A673 (cell line): ENCODE data around the gene KIAA0753. TPM values are rescaled to one million over a fixed set of nuclear protein-coding genes. Genes with fewer than 3 reads are reported as not detected.

Experiments
- Bru-seq: library from RNA; stranded (reverse); fragments of 400-500 nt; gene quantifications from one replicate; lab custom pipeline; 2021; lab: Mats Ljungman, UMichigan
- BruChase-seq, 2 experiments: library from RNA; stranded (reverse); fragments of 400-500 nt; gene quantifications; one replicate each; lab custom pipeline; 2021; lab: Mats Ljungman, UMichigan
- BruUV-seq: library from RNA; stranded (reverse); fragments of 400-500 nt; replicated peaks from 2 replicates; lab custom pipeline; 2021; lab: Mats Ljungman, UMichigan
- CTCF ChIA-PET: fragments of 300-600 bp; sonication (Branson Sonifier 250); formaldehyde crosslinking; loops from one replicate; lab custom pipeline; 2022; ENCODE audit warnings: antibody characterized with exemption; lab: Charles Lee
- POLR2A ChIA-PET: fragments of 300-600 bp; sonication (Branson Sonifier 250); formaldehyde crosslinking; loops from one replicate; lab custom pipeline; 2022; ENCODE audit warnings: antibody characterized with exemption; ENCODE audit not compliant: low non-redundant PET; lab: Charles Lee
- DNase-seq: peaks from one replicate; pipeline ENCODE4 v3.0.0-alpha.2; 2015; ENCODE audit warnings: low spot score
- H3K27ac ChIP-seq: fragments of 200-600 bp; sonication (generic); 2 replicates; pipeline ENCODE4 v1.5.1; 2016; ENCODE audit warnings: mixed run types, low read depth, mild to moderate bottlenecking, mixed read lengths, antibody characterized with exemption, low read length; ENCODE audit not compliant: poor library complexity, severe bottlenecking
- H3K27me3 ChIP-seq: fragments of 200-600 bp; sonication (generic); replicated peaks from 2 replicates; pipeline ENCODE4 v1.6.1; 2017; ENCODE audit warnings: mixed run types, low read depth, mild to moderate bottlenecking, mixed read lengths, antibody characterized with exemption, low read length; ENCODE audit not compliant: insufficient read depth, poor library complexity
- H3K36me3 ChIP-seq: fragments of 200-600 bp; sonication (generic); 2 replicates; pipeline ENCODE4 v1.6.1; 2016; ENCODE audit warnings: mixed run types, mild to moderate bottlenecking, mixed read lengths, antibody characterized with exemption, low read length; ENCODE audit not compliant: insufficient read depth, poor library complexity, severe bottlenecking
- H3K4me1 ChIP-seq: fragments of 200-600 bp; sonication (generic); 2 replicates; pipeline ENCODE4 v1.6.1; 2017; ENCODE audit warnings: mixed run types, mild to moderate bottlenecking, mixed read lengths, antibody characterized with exemption, low read length; ENCODE audit not compliant: insufficient read depth, poor library complexity, severe bottlenecking
- H3K4me3 ChIP-seq: fragments of 200-600 bp; sonication (generic); 2 replicates; pipeline ENCODE4 v1.5.1; 2016; ENCODE audit warnings: low read depth, mixed run types, mild to moderate bottlenecking, mixed read lengths, low read length; ENCODE audit not compliant: poor library complexity, severe bottlenecking
- H3K9me3 ChIP-seq: fragments of 200-600 bp; sonication (generic); 2 replicates; pipeline ENCODE4 v1.6.1; 2016; ENCODE audit warnings: mixed run types, low read depth, mild to moderate bottlenecking, mixed read lengths, antibody characterized with exemption, low read length; ENCODE audit not compliant: poor library complexity, severe bottlenecking
- CTCF ChIP-seq: fragments of 300-800, 200-600 bp; sonication (generic); conservative IDR thresholded peaks from 2 replicates; pipeline ENCODE4 v1.5.1; 2017; ENCODE audit warnings: low read depth, mild to moderate bottlenecking, antibody characterized with exemption, low read length, moderate library complexity, mixed read lengths
- EZH2 ChIP-seq: fragments of 200-600 bp; sonication (generic); IDR thresholded peaks from 2 replicates; pipeline ENCODE4 v1.6.1; 2017; ENCODE audit warnings: borderline replicate concordance, low read depth, mild to moderate bottlenecking, mixed read lengths, antibody characterized with exemption, low read length; ENCODE audit not compliant: poor library complexity, severe bottlenecking
- intact Hi-C: fragments of 100-400 bp; cut with micrococcal nuclease; formaldehyde crosslinking; loops from one replicate; pipeline ENCODE4 v1.10.0; 2022; ENCODE audit not compliant: unreplicated experiment
- long read RNA-seq: library from polyadenylated mRNA; stranded (forward); transcript quantifications from one replicate; pipeline ENCODE4 v2.0.0, GENCODE V29; 2022
- total RNA-seq: library from RNA; stranded (reverse); gene quantifications from 2 replicates; pipeline ENCODE4 v1.2.3, GENCODE V29; 2021

The KIAA0753 gene
- total RNA-seq (41.2 and 42.8 TPM in 2 replicates), Bru-seq, nascent RNA (percentile 83 among the genes with signal in this experiment), BruChase-seq, experiment 1, labeled RNA remaining after a 2-hour chase (percentile 88 among the genes with signal in this experiment), BruChase-seq, experiment 2, labeled RNA remaining after a 6-hour chase (percentile 83 among the genes with signal in this experiment)
- long read RNA-seq, full-length matches to known transcripts, result 3 of 10 reads
- long read RNA-seq, partial matches to known transcripts, result 3 of 10 reads
- long read RNA-seq, other reads (novel, unspliced or antisense), result 4 of 10 reads

- no peak for TF ChIP-seq CTCF
- no peak for TF ChIP-seq EZH2
- Histone ChIP-seq H3K27me3 (no peaks in the 10 kb centered on the region), H3K36me3 (peaks cover 24% of the 10 kb centered on the region), H3K9me3 (no peaks in the 10 kb centered on the region), H3K4me1 (peaks cover 19% of the 10 kb centered on the region), H3K4me3 (peak within 1 kb of the TSS; percentile 78), H3K27ac (peak within 1 kb of the TSS; percentile 95)
- peak; percentile 94 for DNase-seq
- POLR2A ChIA-PET, result no interaction called here
- CTCF ChIA-PET, result interaction anchor here (0.7 kb wide), 2 partner anchors 43 to 168 kb away, joined by 3 read pairs; no protein-coding TSS in a partner anchor
- BruUV-seq, result no TSS peak
- intact Hi-C loops, result loop anchor here (10.0 kb wide), 1 partner anchor 166 kb away; no protein-coding TSS in a partner anchor
These were observed at the start of gene KIAA0753, which contains the start of gene TXNDC17 for GRCh38 chr17:6640536-6641246. TSS of gene KIAA0753 (minus strand) at chr17:6640711. CDS start at chr17:6635103, 5,608 bp downstream. TSS of gene TXNDC17 (plus strand) at chr17:6641060. CDS start at chr17:6641083, 23 bp downstream.

- Histone ChIP-seq H3K4me3 (no peak overlapping the region), H3K36me3 (no peaks in the 10 kb centered on the region), H3K27ac (no peak overlapping the region), H3K27me3 (peaks cover 16% of the 10 kb centered on the region), H3K9me3 (no peaks in the 10 kb centered on the region), H3K4me1 (no peaks in the 10 kb centered on the region)
- BruUV-seq, result no TSS peak
- ChIA-PET POLR2A (no interaction called here), CTCF (no interaction called here)
- TF ChIP-seq CTCF (no peak), EZH2 (no peak)
- no peak for DNase-seq
- intact Hi-C loops, result no loop called here
These were observed 48.4 kb upstream of the KIAA0753 start for GRCh38 chr17:6688944-6689343.

- ChIA-PET POLR2A (no interaction called here), CTCF (no interaction called here)
- Histone ChIP-seq H3K27me3 (peaks cover 9% of the 10 kb centered on the region), H3K9me3 (no peaks in the 10 kb centered on the region), H3K4me3 (no peak overlapping the region), H3K36me3 (no peaks in the 10 kb centered on the region), H3K27ac (no peak overlapping the region), H3K4me1 (no peaks in the 10 kb centered on the region)
- BruUV-seq, result no TSS peak
- DNase-seq, result no peak
- no peak for TF ChIP-seq EZH2
- no peak for TF ChIP-seq CTCF
- intact Hi-C loops, result no loop called here
These were observed 45.5 kb upstream of the KIAA0753 start for GRCh38 chr17:6686026-6686425.
